HEK293T (cell line): ENCODE measurements around the gene SEMA6A.

Source experiments
- BHLHE40 ChIP-seq: fragments of 450-650 bp; IDR thresholded peaks from 2 replicates; pipeline ENCODE4 v1.6.1; 2016; ENCODE audit warnings: mild to moderate bottlenecking, moderate library complexity, borderline replicate concordance
- CTBP1 ChIP-seq: fragments of 450-650 bp; IDR thresholded peaks from 2 replicates; pipeline ENCODE4 v1.6.1; 2016; ENCODE audit warnings: borderline replicate concordance
- ELF4 ChIP-seq: fragments of 450-650 bp; IDR thresholded peaks from 2 replicates; pipeline ENCODE4 v1.6.1; 2017; ENCODE audit warnings: antibody characterized with exemption
- FOXA1 ChIP-seq: fragments of 450-650 bp; IDR thresholded peaks from 2 replicates; pipeline ENCODE4 v1.6.1; 2016; ENCODE audit warnings: mild to moderate bottlenecking
- FOXK2 ChIP-seq: fragments of 450-650 bp; IDR thresholded peaks from 2 replicates; pipeline ENCODE4 v1.6.1; 2016; ENCODE audit warnings: mild to moderate bottlenecking
- FOXM1 ChIP-seq: fragments of 450-650 bp; IDR thresholded peaks from 2 replicates; pipeline ENCODE4 v1.6.1; 2017; ENCODE audit warnings: mild to moderate bottlenecking, borderline replicate concordance
- HDGF ChIP-seq: fragments of 450-650 bp; IDR thresholded peaks from 2 replicates; pipeline ENCODE4 v1.6.1; 2017; ENCODE audit warnings: antibody characterized with exemption, borderline replicate concordance
- L3MBTL2 ChIP-seq: fragments of 450-650 bp; conservative IDR thresholded peaks from 2 replicates; pipeline ENCODE4 v1.6.1; 2016; ENCODE audit warnings: mild to moderate bottlenecking
- NFRKB ChIP-seq: fragments of 450-650 bp; IDR thresholded peaks from 2 replicates; pipeline ENCODE4 v1.6.1; 2016; ENCODE audit warnings: mild to moderate bottlenecking, moderate library complexity
- SP1 ChIP-seq: fragments of 450-650 bp; IDR thresholded peaks from 2 replicates; pipeline ENCODE4 v1.6.1; 2017
- SUZ12 ChIP-seq: fragments of 450-650 bp; IDR thresholded peaks from 2 replicates; pipeline ENCODE4 v1.6.1; 2016; ENCODE audit warnings: mild to moderate bottlenecking
- TARDBP ChIP-seq: fragments of 450-650 bp; IDR thresholded peaks from 2 replicates; pipeline ENCODE4 v1.6.1; 2016

DNA sequence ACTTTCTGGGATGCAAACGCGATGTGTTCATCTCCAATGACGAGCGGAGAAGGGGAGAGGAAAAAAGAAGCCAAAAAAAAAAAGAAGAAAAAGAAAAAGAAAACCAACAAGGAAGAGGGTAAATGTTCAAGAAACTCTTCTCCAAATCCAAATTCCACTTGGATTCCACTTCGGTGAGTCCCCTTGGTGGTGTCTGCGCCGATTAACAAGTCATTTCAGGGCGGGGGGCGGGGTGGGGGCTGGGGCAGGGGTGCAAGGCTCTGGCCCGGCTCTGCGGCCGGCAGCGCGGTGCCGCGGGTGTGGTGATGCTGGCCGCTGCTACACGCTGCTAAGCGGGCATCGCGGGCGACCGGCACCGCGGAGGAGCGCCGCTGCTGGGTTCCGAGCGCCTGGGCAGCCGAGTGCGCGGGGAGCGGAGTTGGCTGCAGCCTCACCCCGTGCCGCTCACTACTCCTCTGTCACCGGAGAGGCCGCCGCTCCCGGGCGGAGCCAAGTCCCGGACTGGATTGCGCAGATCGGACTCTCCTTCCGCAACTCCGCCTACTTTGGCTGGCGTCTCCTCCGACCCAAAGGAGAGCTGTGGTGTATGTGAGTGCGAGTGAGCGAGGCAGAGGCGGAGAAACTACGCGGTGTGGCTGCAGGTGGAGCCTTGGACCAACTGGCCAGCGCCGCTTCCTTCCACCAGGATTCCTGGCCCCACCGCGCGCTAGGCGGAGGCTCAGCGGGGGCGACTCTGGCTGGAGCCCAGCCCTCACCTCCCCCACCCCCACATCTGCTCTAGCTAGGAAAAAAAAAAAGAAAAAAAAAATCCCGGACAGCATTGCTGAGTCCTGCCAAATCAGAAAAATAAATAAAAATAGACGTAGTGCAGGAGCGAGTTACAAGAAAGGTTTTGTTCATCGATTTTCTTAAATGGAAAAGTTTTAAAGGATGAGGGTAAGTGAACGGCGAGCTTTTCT lies at the start of gene SEMA6A:
- TF ChIP-seq FOXM1 (no peak; the same call in 1 of the 2 replicates), FOXA1 (no peak), HDGF (no peak), CTBP1 (peak; percentile 8; the same call in 1 of the 2 replicates), FOXK2 (no peak), SUZ12 (no peak), TARDBP (no peak), L3MBTL2 (peak; percentile 5; the same call in 1 of the 2 replicates), NFRKB (no peak), ELF4 (0 out of 2 replicates have a peak, but pooled peaks have one; percentile 16), SP1 (no peak), BHLHE40 (no peak)
